ENCODE results near the gene RPP25. TPM values are rescaled to one million over a fixed set of nuclear protein-coding genes. Genes with fewer than 3 reads are reported as not detected.

The RPP25 gene
- 1 to 10 TPM in 5 of 6 experiments, under 1 TPM in 1; 0.76 to 1.7 (median 1.5) TPM for total RNA-seq (2021; fragmentation: NEBNext Ultra II Directional; extraction: Animal tissue kit (Norgen Biotek cat#: 25700))
- long read RNA-seq: 0 reads

GRCh38 chr15:74956648-74957475 lies at the start of gene RPP25:
RPP25 (minus strand) TSS chr15:74956772; CDS start chr15:74956583, 189 bp downstream.
- peak; percentile 57 for DNase-seq
- H3K36me3 Mint-ChIP-seq (ENCODE audit: low read depth): no peaks in the 10 kb centered on the region
- TF ChIP-seq, protein P1, sequence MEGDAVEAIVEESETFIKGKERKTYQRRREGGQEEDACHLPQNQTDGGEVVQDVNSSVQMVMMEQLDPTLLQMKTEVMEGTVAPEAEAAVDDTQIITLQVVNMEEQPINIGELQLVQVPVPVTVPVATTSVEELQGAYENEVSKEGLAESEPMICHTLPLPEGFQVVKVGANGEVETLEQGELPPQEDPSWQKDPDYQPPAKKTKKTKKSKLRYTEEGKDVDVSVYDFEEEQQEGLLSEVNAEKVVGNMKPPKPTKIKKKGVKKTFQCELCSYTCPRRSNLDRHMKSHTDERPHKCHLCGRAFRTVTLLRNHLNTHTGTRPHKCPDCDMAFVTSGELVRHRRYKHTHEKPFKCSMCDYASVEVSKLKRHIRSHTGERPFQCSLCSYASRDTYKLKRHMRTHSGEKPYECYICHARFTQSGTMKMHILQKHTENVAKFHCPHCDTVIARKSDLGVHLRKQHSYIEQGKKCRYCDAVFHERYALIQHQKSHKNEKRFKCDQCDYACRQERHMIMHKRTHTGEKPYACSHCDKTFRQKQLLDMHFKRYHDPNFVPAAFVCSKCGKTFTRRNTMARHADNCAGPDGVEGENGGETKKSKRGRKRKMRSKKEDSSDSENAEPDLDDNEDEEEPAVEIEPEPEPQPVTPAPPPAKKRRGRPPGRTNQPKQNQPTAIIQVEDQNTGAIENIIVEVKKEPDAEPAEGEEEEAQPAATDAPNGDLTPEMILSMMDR (IDR thresholded peaks at IDR 0.05): no peak
- H3K27me3 Mint-ChIP-seq (ENCODE audit: insufficient read depth): peaks cover 14% of the 10 kb centered on the region
- H3K4me3 Mint-ChIP-seq: peak within 1 kb of the TSS; percentile 90
- H3K4me1 Mint-ChIP-seq (ENCODE audit: low read depth): peaks cover 42% of the 10 kb centered on the region
- H3K9me3 Mint-ChIP-seq: no peaks in the 10 kb centered on the region
- H3K27ac Mint-ChIP-seq: peak within 1 kb of the TSS; percentile 70

- DNase-seq: no peak
- no peak overlapping the region for H3K27ac Mint-ChIP-seq
- H3K9me3 Mint-ChIP-seq: no peaks in the 10 kb centered on the region; the same call in 1 of the 2 replicates
- peaks cover 5% of the 10 kb centered on the region; the same call in 1 of the 2 replicates for H3K27me3 Mint-ChIP-seq (ENCODE audit: insufficient read depth)
- no peak overlapping the region for H3K4me3 Mint-ChIP-seq
- peaks cover 4% of the 10 kb centered on the region for H3K36me3 Mint-ChIP-seq (ENCODE audit: low read depth)
- TF ChIP-seq, protein P1 (IDR thresholded peaks at IDR 0.05): no peak
- no peaks in the 10 kb centered on the region for H3K4me1 Mint-ChIP-seq (ENCODE audit: low read depth)
Measured at GRCh38 chr15:75002398-75002797, 45.8 kb upstream of the RPP25 start.

GRCh38 chr15:75001310-75001709 lies 44.7 kb upstream of the RPP25 start:
- no peaks in the 10 kb centered on the region; the same call in 1 of the 2 replicates for H3K9me3 Mint-ChIP-seq
- peaks cover 8% of the 10 kb centered on the region for H3K27me3 Mint-ChIP-seq (ENCODE audit: insufficient read depth)
- H3K4me3 Mint-ChIP-seq: no peak overlapping the region
- no peak for DNase-seq
- no peak overlapping the region for H3K27ac Mint-ChIP-seq
- H3K4me1 Mint-ChIP-seq (ENCODE audit: low read depth): peaks cover 4% of the 10 kb centered on the region
- peaks cover 7% of the 10 kb centered on the region for H3K36me3 Mint-ChIP-seq (ENCODE audit: low read depth)
- TF ChIP-seq, protein P1 (IDR thresholded peaks at IDR 0.05): no peak

- Mint-ChIP-seq H3K27me3 (ENCODE audit: insufficient read depth) (peaks cover 11% of the 10 kb centered on the region), H3K4me3 (no peak overlapping the region), H3K27ac (no peak overlapping the region), H3K36me3 (ENCODE audit: low read depth) (peaks cover 7% of the 10 kb centered on the region), H3K4me1 (ENCODE audit: low read depth) (peaks cover 14% of the 10 kb centered on the region), H3K9me3 (no peaks in the 10 kb centered on the region; the same call in 1 of the 2 replicates)
- TF ChIP-seq, protein P1 (IDR thresholded peaks at IDR 0.05): no peak
- DNase-seq: no peak
Measured at GRCh38 chr15:74997543-74997942, 41.0 kb upstream of the RPP25 start.

- no peak for DNase-seq
- TF ChIP-seq, protein P1 (IDR thresholded peaks at IDR 0.05): no peak
Measured at GRCh38 chr15:74997141-74997540, 40.6 kb upstream of the RPP25 start.

More at GRCh38 chr15:74997141-74997540, 40.6 kb upstream of the RPP25 start:
- peaks cover 14% of the 10 kb centered on the region for H3K4me1 Mint-ChIP-seq (ENCODE audit: low read depth)
- peaks cover 7% of the 10 kb centered on the region for H3K36me3 Mint-ChIP-seq (ENCODE audit: low read depth)
- no peaks in the 10 kb centered on the region; the same call in 1 of the 2 replicates for H3K9me3 Mint-ChIP-seq
- H3K27me3 Mint-ChIP-seq (ENCODE audit: insufficient read depth): peaks cover 11% of the 10 kb centered on the region
- no peak overlapping the region for H3K4me3 Mint-ChIP-seq
- no peak overlapping the region for H3K27ac Mint-ChIP-seq
